ENCODE data around the gene MFAP3L.

The MFAP3L gene

DNA sequence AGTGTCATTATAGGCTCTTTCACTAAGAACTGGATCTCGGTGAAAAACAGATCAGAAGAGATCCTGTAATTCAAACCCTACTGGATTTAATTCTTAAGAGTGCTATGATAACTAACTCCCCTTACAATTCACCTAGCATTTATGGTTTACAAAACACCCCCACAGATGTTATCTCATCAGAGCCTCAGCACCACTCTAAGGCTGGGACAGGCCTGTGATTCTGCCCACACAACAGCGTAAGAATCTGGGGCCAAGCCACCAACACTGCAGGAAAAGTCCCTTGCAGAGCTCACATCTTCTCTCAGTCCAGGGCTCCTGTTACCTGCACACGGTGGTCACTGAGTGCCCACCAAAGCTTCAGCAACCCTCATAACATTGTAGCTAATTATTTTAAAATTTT, 8.9 kb downstream of the MFAP3L start:
- DNase-seq: no peak

DNA sequence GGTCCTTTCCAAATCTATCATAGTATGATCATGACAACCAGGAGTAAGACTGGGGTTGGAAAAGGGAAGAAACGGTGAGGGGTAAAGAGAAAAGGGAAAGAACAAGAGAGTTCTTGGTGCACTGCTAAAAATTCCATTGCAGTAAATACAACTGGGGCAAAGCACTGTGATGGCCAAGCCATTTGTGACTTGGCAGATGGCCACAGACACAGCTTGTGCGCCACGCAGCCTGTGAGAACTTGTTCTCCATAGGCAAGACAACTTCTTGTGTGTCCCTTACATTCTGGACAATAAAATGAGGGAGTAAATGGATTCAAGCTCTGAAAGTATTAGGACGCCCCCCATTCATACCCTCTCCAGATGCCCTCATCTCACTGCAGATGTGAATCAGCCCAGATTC, 10.9 kb downstream of the MFAP3L start:
- no peak for DNase-seq

DNA sequence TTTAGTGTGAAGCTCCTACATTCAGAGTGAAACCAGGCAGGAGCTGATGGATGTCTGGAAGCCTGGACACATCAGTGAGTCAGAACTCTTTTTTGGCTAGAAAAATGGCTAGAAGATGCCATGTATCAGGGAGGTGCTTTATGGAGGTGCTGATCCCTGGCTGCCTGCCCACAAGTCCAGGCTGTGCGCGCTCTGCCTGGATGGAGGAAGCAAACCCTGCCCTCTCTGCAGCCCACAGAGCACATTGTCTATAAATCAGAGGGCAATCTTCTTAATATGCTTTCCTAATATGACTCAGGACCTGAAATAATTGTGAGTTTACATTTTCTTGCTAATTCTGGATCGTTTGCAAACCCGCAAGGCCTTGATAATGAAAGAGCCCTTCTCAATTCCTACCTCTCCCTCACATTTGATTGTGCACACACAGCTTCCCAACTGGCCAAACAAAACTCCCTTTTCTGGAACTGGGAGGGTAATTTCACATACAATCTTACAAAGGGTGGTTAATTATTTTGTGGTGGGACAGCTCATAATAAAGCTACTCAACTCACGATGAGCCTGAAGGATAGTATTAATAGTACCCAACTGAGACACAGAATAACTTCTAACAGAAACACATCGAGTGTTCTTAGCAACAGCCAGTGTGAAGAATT, 11.7 kb downstream of the MFAP3L start:
- DNase-seq: no peak

DNA sequence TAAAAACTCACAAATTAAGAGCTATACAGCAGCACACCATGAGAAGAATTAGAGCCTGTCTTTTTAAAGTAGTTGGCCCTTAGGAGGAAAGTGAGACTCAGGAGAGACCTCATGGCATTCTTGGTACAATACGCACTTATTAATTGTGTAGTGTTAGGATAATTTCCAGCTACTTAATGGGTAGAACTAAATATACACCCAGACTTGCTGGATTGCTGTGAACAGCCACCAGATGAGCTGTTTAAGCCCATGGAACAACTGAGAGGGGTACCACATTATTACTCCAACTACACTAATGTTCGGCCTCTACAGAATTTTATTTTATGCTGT, 13.6 kb downstream of the MFAP3L start:
- no peak for DNase-seq

DNA sequence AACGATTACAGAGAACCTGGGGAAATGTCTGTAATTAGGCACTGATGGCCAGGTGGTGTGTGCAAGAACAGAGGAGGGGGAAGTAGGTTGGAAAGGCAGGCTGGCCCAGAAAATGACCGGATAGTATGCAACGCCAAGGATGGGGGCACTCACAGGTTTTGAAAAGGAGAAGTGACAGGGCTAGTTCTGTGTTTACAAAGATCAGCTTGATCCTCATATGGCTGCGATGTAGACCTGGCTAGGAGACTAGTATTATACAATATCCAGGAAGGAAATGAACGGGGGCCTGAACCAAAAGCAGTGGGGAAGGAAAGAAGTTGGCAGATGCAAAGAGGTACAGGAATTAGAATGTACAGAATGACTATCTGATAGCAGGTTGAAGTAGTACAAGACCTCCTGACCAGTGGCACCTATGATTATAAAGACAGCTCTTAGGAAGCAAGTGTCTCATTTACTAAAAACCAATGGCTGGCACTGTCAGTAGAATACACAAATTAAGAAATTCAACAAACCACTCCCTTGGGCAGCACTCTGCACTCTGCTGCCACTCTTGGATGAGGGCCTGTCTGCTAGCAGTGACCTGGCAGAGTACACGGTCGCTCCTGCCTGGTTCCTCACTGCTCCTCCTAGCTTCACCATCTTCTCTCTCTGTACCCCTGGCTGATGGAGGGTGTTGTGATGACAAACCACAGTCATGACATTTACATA, 14.1 kb downstream of the MFAP3L start:
- DNase-seq: no peak

DNA sequence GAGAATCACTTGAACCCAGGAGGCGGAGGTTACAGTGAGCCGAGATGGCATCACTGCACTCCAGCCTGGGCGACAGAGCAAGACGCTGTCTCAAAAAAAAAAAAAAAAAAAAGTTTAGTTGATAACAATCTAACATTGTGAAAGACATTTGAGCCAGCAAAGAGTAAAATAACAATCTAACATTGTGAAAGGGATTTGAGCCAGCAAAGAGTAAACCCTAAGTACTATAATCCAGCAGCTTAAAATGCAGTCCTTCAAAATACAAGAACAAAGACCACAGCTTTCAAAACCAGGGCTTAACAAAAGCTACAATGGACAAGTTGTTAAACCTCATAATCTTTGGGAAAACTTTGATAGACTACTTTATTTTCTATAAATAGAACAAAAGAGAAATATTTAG, 16.9 kb downstream of the MFAP3L start:
- DNase-seq: no peak

DNA sequence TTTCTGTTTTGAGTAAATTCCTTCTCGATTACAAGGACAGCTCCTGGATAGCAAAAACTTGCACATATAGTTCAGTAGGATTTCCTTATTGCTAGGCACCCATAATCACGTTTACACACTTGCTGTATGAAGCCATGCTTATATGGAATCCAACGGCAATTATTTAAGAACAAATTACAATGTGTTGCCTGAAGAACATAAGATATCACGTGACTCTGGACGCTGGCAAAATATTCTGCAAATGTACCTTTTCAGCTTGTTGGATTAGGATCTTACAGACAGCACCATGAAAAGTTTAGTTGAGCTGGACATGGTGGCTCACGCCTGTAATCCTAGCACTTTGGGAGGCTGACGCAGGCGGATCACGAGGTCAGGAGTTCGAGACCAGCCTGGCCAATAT, 17.4 kb downstream of the MFAP3L start:
- no peak for DNase-seq

DNA sequence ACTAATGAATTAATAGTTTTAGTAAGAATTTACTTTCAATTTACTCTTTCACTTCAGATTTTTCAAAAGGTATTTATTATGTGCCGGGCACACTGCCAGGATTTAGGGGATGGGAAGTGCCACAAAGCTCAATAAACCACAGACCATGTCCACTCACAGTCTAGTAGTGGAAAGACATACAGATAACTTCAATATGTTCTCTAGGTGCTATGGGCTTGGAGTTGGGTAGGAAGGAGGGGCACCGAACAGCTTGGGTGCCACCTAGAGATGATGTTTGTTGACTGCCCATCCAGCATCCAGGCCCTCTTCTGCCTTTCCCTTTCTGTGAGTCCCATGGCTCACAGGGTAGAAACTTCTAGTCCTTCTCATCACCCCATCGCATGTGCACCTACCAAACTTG, 17.8 kb downstream of the MFAP3L start:
- DNase-seq: no peak

DNA sequence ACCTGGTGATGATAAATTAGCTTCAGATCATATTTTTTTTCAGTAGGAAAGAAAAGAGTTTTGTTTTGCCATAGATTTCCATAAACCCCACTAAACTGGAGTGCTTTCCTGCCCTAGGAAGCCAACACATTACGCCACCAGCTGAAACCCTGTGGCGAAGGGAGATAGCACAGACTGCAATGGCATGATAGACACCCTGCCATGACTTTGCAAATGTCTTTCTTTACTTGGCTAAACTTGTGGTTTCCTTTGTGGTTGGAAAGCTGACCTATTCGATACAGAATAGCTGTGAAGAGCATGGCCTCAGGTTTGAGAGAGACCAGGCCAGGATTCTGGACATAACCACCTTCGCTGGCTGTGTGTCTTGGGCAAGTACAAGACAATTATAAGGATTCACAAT, 19.1 kb downstream of the MFAP3L start:
- DNase-seq: no peak

DNA sequence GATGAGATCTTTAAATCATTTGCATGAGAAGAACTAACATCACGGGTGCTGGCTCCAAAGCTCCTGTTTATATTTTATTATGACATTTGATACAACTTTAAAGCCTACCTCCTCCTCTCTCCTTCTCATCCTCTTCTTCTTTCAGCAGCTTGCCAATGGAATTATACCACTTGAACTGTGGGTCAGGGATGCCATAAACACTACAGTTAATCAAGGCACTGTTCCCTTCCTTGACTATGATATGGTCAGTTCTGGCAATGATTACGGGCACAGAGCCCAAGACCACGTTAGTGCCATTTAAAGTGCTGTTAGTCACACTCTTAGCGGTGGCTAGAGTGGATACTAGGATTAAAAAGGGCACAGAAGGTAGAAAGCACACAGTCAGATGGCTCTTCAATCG, 20.7 kb downstream of the MFAP3L start:
- DNase-seq: no peak

DNA sequence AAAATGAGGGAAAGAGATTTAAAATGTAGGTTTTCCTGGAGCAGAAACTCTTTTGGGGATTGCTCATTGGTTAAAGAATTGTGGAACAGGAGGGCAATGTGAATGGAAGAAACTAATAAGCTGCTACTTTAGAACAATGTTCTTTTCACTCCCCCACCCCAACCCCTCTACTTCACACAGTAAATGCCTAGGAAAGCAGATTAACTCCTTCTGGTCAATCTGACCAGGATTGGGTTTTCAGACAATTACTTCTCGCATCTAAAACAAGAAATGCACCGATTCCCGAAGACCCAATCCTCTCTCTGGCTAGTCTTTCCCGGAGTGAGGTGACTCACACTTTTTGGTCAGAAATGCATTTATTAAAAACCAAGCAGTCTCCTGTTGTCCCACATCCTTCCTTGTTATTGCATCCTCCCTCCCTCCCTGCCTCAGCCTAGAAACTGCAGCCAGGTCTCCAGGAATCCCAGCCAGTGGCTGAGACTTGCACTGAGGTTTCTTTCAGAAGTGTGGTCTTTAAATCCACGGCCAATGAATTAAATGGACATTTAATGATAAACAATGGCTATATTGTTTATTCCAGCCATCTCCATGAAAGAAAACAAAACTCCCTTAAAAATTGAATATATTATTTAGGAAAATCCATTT, 21.4 kb downstream of the MFAP3L start:
- no peak for DNase-seq

DNA sequence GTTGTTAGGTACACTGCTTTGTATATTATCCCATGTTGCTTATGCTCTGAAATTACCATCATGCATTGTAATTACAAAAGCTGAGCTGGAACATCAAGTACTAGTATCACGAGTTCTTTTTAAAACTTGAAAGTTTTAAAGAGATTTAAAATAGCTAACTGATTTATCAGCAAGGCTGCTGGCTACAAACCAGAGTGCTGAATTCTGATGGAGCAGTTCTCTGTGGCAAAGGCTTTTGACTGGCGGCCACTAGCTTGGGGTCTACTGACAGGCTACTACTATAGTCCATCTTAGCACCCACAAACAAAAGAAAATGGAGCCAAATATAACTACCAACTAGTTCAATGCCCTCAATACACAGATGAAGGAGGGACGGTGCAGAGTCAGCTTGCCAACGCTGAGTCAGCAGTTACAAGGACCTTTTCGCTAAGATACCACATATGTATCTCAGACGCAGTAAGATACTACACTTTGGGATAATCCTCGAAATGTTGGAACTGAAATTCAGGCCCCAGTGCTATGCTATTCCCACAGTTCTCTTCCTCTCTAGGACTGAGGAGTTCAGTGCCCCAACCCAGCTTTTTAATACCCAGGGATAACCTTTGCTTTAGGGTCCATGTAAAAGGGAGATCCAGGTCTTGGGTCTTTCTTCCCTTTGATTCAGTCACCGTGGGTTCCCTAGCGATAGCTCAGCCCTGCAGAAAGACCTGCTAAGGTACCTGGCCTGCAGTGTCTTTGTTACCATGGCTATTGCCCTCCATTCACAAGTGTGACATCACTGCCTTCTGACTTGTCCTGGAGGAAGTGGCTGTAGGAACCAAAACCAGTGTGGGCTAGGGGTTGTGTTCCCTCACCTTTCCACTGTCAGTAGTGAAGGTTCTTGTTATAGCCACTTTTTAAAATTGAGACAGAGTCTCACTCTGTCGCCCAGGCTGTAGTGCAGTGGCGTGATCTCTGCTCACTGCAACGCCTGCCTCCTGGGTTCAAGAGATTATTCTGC, 22.8 kb downstream of the MFAP3L start:
- no peak for DNase-seq

DNA sequence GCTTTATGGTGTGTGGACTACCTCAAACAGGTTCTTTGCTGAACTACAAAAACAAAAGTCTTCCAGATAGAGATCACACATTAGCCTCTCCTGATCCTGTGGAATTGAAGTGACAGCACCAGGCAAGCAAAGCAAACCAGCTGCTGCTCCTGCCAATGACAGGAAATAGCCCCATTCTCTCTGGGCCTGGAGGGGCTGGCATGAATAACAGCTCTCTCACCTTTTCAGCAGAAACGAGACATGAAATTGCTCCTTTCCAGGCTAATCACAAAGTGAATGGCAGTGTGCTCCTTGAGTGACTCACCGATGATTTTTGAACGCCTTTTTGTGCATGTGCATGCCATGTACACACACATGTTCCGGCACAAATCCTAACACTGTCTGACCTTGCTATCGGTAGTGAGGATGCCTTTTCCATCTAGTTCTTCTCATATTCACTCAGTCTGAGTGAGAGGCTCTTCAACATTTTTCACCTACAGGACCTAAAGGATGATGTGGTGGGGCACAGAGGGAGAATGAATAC, 24.4 kb downstream of the MFAP3L start:
- no peak for DNase-seq

DNA sequence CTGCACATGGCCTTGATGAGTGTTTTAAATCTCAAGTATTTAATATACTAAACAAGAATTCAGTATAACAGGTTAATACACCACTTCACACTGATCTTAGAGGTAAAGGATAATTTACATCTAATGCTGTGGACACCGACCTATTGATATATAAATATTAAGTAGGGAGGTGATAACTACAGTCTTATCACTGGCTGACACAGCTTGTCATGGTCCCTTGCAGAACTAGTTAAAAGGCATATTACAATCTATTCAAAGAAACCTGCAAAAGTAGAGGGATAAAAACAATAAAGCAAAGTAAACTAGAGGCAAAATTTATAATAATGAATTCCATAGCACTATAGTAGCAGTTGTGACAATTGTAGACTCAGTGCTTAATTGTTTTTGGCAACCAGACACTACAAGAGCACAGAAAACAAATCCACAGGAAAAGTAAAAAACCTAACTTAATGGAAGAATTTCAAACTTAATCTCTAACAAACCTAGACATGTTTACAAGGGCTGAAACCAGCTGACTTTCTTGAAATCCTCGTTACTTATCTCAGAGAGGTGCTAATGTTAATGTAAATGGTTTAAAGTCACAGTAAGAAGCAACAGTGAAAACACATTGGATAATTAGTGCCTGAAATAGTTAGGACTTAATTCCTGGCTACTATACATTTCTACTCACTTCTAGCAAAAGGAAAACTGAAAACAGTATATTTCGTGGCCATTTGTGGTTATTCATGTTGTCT, 25.0 kb downstream of the MFAP3L start:
- no peak for DNase-seq

DNA sequence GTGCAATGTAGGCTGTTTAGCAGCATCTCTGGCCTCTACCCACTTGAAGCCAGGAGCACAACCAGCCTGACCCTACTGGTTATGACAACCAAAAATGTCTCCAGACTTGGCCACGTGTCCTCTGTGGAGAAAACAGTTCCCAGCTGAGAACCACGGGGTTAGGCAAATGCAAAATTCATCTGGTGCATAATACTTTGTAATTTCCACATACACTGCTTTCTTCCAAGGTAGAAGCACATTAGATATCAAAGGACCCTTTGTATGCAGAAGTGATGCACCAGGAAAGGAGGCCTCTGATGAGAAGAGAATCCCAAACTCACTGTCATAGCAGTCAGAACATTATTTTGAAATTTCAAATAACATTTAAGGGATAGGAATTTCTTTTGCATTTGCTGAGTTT, 26.3 kb downstream of the MFAP3L start:
- no peak for DNase-seq

DNA sequence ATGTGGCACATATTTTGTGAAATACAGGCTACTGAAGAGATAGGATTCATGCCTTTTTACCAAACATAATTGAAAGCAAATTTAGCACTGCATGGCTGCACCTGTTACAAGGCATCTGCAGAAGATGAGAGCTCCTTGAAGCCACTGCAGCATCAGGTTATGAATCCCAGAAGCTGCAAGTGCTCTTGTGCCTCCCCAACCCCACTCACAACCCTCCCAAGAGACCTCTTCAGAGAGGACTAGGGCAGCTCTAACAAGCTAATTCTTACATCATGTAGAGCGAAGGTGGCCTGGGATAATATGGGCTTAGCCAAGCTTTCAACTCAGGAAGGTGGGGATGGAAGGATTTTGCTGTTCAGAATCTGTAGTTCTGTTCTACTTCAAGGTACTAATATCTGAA, 27.2 kb downstream of the MFAP3L start:
- DNase-seq: no peak

DNA sequence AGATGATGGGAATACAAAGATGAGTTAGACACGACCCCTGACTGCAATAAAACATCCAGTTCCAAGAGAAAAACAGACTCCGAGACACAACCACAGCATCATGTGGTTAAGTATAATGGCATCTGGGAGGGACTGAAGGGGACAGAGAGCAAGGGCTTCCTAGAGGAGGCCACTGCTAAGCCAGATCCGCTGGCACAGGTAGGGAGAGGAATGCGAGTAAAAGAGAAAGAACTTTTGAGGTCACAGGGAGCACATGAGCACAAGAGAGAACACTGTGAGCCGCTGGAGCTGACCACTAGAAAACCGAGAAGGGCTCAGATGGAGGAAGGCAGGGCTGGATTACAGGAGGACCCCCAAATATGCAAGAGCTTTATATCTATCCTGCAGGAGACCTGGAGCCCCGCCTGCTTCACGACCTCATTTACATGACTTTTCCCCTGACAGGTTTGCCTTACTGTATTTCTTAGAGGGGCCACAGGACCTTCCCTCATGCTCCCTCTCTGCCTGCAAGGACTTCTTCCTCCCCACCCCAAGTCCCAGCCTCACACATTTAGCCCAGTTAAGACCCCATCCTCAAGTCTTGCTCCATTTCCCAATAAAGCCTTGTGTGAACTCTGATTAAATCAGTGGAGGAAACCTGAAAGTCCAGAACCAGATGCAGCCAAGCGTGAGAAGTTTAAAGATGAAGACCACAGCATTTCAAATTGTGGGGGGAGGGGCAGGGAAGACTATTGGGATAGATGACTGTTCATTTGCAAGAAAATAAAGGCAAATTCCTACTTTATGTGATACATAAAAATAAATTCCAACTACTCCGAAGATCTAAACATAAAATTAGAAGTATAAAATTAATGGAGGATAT, 29.6 kb downstream of the MFAP3L start:
- DNase-seq: no peak

DNA sequence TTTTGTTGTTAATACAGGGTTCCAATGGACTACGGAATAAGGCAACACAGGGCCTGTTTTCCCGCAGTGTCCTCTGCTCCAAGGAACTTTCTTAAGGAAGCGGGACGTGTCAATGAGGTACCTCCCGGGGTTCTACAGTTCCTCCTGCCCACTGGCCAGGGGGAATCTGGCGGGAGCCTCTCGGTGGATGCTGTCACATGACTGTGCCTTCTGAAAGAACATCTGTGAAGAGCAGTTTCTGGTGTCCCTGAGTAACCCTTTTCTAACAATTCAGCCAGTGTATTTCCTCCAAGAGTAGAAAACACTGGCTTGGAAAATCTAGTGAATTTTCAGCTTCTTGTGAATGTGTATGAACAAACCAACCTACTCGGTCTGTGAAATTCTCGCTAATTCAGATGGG, 32.7 kb downstream of the MFAP3L start:
- DNase-seq: no peak

DNA sequence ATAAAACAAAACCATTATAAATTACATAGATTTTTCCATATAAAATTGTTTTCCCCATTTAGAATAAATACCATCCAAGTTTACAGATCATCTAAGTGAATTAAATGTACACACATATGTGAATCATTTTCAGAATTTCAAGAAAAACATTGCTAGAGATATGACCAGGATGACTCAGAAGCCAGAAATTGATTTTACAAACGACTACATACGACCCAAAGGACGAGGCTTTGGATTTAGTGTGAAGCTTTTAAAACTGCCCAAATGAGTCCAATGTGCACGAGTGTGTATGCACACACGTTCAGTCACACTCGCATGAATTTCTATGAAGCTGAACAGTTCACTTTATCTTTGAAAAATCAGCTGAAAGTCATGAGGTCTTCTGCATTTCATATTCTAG, 37.9 kb downstream of the MFAP3L start:
- no peak for DNase-seq

DNA sequence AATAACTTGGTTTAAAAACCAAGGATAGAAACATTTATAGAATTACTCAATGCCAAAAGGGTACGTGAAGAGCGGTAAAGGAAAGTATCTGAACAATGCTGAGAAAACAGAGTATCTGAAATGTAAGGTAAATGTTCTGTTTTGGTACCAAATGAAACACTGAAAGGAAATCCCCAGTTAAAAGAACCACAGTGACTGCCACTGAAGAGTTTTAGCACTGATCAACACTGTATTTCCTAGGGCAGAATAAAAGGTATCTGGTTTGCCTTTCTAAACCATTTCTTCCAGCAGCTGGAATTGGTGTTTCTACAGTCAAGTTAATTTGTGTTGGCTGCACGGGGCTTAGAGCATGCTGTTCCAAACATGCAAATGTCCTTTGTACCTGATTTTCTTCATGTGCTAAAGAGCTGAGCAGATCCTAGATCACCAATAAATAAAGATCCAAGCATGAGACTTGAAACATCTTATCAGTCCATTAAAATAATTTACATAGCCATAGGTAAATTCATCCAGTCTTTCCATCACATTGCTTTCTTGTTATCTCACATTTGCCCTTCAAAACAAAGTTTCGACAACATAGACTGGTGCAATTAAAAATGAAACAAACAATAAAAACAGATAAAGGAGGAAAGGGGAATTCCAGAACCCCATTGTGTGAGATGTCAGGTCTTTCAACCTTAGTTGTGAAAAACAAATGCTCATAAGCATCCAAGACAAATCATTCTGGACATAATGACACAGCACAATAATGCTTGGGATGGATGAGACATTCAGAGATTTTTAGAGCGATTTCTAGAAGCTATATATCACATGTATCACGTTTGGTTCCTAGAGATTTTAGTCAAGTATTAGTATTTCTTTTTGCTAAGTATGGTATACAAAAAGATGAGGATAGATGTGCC, 38.6 kb downstream of the MFAP3L start:
- DNase-seq: no peak
